ENCODE data around the gene POLG2. TPM values are rescaled to one million over a fixed set of nuclear protein-coding genes. Genes with fewer than 3 reads are reported as not detected.

Gene POLG2
- total and polyA plus RNA-seq, 9 of the 15 experiments (the other 6 are each of a cell fraction or from before 2014, with no cell fraction given): 13.4 to 44.8 (median 37.0) TPM

DNA sequence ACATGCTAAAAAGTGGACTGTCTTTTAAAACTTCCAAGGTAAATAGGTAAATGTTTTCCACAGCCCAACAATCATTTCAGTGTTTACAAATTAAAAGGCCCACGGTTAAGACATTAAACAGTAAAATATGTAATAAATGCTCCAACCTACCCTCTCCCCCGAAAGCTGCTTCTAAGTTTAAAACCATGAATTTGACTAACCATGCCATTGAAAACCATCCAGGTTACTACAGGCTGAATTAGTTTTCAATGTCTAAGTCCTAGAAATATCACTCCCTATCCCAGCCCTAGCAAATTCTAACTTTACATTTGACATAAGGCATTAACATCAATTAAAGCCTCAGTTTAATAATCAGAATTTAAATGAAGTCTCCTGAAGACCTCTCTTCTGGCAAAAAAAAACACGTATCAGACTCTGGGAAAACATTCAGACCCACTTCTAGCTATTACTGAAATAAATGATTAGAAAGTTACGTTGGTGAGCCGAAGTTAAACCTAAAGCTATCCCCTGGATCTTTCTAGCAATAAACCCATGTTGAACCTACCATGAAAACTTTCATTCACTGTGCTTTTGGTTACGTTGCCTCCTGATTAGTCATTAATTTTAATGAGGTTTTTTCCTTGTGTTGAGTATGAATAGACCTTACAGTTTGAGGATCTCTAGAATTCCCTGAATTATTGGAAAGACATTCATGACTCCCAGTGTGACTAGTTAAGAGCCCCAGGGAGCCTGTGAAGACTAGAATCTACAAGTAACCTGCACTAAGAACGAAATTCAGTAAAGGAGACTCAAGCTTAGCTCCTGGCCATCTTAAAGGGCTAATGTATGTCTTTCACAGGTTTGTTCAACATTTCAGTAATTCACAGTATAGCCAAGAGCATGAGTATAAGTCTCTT lies 1.7 kb upstream of the POLG2 start (continued):
- TF ChIP-seq BCLAF1 (IDR thresholded peaks at IDR 0.05; ENCODE audit: borderline replicate concordance in 1 of 2, control insufficient read depth in 1 of 2, low read depth in 2 of 2, low read length in 1 of 2) (peak in 1 of 2 experiments; percentile 39; a peak in 1 of 4 replicates), FOXA1 (IDR thresholded peaks at IDR 0.05; ENCODE audit: borderline replicate concordance) (no peak), SMARCE1 (IDR thresholded peaks at IDR 0.05) (no peak), GTF2A2 (tag; IDR thresholded peaks at IDR 0.05) (no peak), HDAC1 (IDR thresholded peaks at IDR 0.05) (no peak), NFE2 (IDR thresholded peaks at IDR 0.05; ENCODE audit: low read depth) (no peak), HDAC2 (IDR thresholded peaks at IDR 0.05) (no peak), ZNF143 (CRISPR knock-in tag; IDR thresholded peaks at IDR 0.05) (no peak), SLC30A9 (CRISPR knock-in tag; IDR thresholded peaks at IDR 0.05) (no peak), SRSF1 (IDR thresholded peaks at IDR 0.05; ENCODE audit: low read depth, low read length) (no peak), EP300 (IDR thresholded peaks at IDR 0.05; ENCODE audit: low read length) (no peak), HMGN3 (IDR thresholded peaks at IDR 0.05; ENCODE audit: borderline replicate concordance, extremely low read depth, insufficient read length, low read depth, low read length) (no peak), ZBTB17 (CRISPR knock-in tag; IDR thresholded peaks at IDR 0.05) (no peak), XRCC4 (IDR thresholded peaks at IDR 0.05; ENCODE audit: extremely low read depth, insufficient read depth, insufficient read length) (no peak), CUX1 (CRISPR knock-in tag; IDR thresholded peaks at IDR 0.05) (no peak), ZNF778 (CRISPR knock-in tag; IDR thresholded peaks at IDR 0.05) (no peak), TCF7L2 (IDR thresholded peaks at IDR 0.05; ENCODE audit: low read depth, low read length) (no peak), ZSCAN29 (IDR thresholded peaks at IDR 0.05) (0 out of 2 replicates have a peak, but pooled peaks have one; percentile 35), TAF7 (tag; IDR thresholded peaks at IDR 0.05) (no peak)
- TF ChIP-seq, protein P1, sequence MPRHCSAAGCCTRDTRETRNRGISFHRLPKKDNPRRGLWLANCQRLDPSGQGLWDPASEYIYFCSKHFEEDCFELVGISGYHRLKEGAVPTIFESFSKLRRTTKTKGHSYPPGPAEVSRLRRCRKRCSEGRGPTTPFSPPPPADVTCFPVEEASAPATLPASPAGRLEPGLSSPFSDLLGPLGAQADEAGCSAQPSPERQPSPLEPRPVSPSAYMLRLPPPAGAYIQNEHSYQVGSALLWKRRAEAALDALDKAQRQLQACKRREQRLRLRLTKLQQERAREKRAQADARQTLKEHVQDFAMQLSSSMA (CRISPR knock-in tag; IDR thresholded peaks at IDR 0.05): no peak
